ENCODE results near the gene SLC45A2.

The SLC45A2 gene

DNA sequence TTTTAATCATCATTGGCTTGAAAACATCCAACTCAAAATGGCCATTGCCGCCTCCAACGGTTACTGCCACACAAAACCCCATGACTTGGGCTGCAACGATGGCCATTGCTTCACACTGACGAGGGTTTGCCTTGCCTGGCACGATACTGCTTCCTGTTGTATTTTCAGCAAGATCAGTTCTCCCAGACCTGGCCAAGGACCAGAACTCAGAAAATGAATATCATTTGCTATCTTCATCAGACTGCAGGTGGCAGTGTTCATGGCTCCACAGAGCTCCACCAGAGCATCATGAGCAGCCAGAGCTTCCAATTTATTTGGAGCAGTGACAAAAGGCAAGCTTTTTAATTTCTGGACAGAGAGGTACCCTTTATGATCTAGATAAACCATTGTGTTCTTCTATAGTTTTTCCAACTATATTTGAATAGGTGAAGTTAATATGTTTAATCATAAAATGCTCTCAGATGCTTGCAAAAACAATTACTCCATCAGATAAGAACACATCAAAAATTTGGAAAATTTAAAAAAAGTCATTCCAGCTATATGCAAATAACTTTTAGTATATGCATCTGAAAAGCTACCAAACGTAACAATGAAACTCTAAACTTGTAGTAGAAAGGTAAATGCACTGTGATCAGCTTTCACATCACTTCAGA is 13.0 kb upstream of the SLC45A2 start:
- no peak overlapping the region for H3K4me3 Mint-ChIP-seq
- peak overlapping the region; percentile 88 for H3K27ac Mint-ChIP-seq
- peaks cover 33% of the 10 kb centered on the region for H3K36me3 Mint-ChIP-seq (ENCODE audit: low read depth)
- no peak for DNase-seq
- H3K9me3 Mint-ChIP-seq = no peaks in the 10 kb centered on the region
- H3K4me1 Mint-ChIP-seq = peaks cover 50% of the 10 kb centered on the region
- H3K27me3 Mint-ChIP-seq (ENCODE audit: low read depth, poor library complexity) = no peaks in the 10 kb centered on the region
- TF ChIP-seq, protein P1, sequence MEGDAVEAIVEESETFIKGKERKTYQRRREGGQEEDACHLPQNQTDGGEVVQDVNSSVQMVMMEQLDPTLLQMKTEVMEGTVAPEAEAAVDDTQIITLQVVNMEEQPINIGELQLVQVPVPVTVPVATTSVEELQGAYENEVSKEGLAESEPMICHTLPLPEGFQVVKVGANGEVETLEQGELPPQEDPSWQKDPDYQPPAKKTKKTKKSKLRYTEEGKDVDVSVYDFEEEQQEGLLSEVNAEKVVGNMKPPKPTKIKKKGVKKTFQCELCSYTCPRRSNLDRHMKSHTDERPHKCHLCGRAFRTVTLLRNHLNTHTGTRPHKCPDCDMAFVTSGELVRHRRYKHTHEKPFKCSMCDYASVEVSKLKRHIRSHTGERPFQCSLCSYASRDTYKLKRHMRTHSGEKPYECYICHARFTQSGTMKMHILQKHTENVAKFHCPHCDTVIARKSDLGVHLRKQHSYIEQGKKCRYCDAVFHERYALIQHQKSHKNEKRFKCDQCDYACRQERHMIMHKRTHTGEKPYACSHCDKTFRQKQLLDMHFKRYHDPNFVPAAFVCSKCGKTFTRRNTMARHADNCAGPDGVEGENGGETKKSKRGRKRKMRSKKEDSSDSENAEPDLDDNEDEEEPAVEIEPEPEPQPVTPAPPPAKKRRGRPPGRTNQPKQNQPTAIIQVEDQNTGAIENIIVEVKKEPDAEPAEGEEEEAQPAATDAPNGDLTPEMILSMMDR (IDR thresholded peaks at IDR 0.05) = peak; percentile 36

DNA sequence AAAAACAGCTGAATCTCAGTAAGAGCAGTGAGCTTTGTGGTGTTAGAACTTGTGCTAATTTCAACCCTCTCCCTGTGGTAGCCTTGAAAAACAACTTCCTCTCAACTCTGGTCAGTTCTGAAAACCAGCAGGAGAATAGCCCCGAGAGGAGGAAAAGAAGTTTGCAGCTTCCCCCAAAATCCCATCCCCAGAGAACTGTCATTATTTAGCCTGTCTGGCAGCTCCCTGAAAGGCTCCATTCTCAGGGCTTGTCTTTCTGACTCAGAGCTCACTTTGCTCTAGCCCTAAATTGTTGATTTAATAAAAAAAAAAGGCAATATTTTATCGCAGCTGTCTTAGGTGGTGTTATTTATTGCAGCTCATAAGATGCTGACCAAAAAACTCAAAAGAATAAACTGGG is 11.4 kb upstream of the SLC45A2 start:
- TF ChIP-seq, protein P1 (IDR thresholded peaks at IDR 0.05) = no peak
- H3K27ac Mint-ChIP-seq = peak overlapping the region; percentile 92
- H3K27me3 Mint-ChIP-seq (ENCODE audit: low read depth, poor library complexity) = no peaks in the 10 kb centered on the region
- peaks cover 31% of the 10 kb centered on the region for H3K36me3 Mint-ChIP-seq (ENCODE audit: low read depth)
- H3K9me3 Mint-ChIP-seq = no peaks in the 10 kb centered on the region
- H3K4me1 Mint-ChIP-seq = peaks cover 37% of the 10 kb centered on the region
- H3K4me3 Mint-ChIP-seq = no peak overlapping the region
- DNase-seq = no peak

DNA sequence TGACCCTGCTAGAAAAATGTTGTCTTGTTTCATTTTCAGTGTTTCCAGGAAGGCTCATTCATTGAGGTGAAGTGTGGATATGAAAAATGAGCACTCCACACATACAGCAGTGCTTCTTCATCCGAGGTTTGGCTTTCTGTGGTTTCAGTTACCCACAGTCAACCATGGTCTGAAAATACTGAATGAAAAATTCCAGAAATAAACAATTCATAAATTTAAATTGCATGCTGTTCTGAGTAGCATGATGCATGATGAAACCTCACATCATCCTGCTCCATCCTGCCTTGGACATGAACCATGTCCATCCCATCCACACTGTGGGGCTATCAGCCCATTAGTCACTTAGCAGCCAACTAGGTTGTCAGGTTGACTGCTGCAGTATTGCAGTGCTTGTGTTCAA is 10.4 kb upstream of the SLC45A2 start:
- H3K4me3 Mint-ChIP-seq = peak overlapping the region; percentile 4
- no peaks in the 10 kb centered on the region for H3K27me3 Mint-ChIP-seq (ENCODE audit: low read depth, poor library complexity)
- H3K4me1 Mint-ChIP-seq = peaks cover 26% of the 10 kb centered on the region
- no peak for DNase-seq
- H3K36me3 Mint-ChIP-seq (ENCODE audit: low read depth) = peaks cover 31% of the 10 kb centered on the region
- H3K9me3 Mint-ChIP-seq = no peaks in the 10 kb centered on the region
- TF ChIP-seq, protein P1 (IDR thresholded peaks at IDR 0.05) = no peak
- peak overlapping the region; percentile 92 for H3K27ac Mint-ChIP-seq

DNA sequence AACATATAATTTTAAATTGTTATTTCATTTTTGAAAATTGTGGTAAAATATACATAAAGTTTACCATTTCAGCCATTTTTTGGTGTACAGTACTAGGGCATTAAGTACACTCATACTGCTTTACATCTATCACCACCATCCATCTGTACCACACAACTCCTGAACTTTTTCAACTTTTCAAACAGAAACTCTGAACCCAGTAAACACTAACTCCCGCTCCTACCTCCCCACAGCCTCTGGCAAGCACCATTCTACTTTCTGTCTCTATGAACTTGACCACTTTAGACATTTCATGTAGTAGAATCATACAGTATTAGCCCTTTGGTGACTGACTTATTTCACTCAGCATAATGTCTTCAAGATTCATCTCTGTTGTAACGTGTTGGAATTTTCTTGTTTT is 8.4 kb upstream of the SLC45A2 start:
- Mint-ChIP-seq H3K27me3 (ENCODE audit: low read depth, poor library complexity) (no peaks in the 10 kb centered on the region), H3K9me3 (no peaks in the 10 kb centered on the region), H3K4me1 (peaks cover 26% of the 10 kb centered on the region), H3K36me3 (ENCODE audit: low read depth) (peaks cover 33% of the 10 kb centered on the region), H3K4me3 (no peak overlapping the region), H3K27ac (peak overlapping the region; percentile 41)
- DNase-seq = no peak
- TF ChIP-seq, protein P1 (IDR thresholded peaks at IDR 0.05) = no peak

DNA sequence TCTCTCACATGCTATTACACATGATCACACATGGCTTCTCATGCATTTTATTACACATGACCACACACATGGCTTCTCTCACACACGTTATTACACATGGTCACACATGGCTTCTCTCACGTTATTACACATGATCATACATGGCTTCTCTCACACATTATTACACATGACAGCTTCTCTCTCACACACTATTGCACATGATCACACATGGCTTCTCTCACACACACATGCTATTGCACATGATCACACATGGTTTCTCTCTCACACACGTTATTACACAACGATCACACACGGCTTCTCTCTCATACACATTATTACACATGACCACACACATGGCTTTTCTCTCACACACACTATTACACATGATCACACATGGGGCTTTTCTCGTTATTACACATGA is 954 bp upstream of the SLC45A2 start:
- Mint-ChIP-seq H3K36me3 (ENCODE audit: low read depth) (peaks cover 19% of the 10 kb centered on the region), H3K4me3 (no peak overlapping the region), H3K9me3 (no peaks in the 10 kb centered on the region), H3K27ac (no peak overlapping the region), H3K27me3 (ENCODE audit: low read depth, poor library complexity) (no peaks in the 10 kb centered on the region), H3K4me1 (no peaks in the 10 kb centered on the region)
- no peak for DNase-seq
- TF ChIP-seq, protein P1 (IDR thresholded peaks at IDR 0.05) = no peak

DNA sequence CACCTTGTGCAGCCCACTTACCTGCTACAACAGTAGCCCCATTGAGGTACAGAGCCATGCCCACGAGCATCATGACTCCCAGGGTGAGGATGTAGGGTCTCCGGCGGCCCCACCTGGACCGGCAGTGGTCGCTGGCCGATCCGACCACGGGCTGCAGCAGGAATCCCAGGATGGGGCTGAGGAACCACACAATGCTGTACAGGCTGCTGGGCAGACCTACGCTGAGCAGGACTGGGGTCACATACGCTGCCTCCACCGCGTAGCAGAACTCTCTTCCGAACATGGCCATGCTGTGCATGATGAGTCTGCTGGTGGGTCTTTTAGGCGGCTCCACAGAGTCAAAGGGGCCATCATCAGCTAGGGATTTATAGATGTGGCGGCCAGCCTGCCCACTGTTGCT is 315 bp downstream of the SLC45A2 start:
- Mint-ChIP-seq H3K36me3 (ENCODE audit: low read depth) (peaks cover 15% of the 10 kb centered on the region), H3K27me3 (ENCODE audit: low read depth, poor library complexity) (no peaks in the 10 kb centered on the region), H3K9me3 (no peaks in the 10 kb centered on the region), H3K4me3 (no peak overlapping the region), H3K4me1 (no peaks in the 10 kb centered on the region), H3K27ac (peak overlapping the region; percentile 15)
- DNase-seq = no peak
- TF ChIP-seq, protein P1 (IDR thresholded peaks at IDR 0.05) = no peak
